ENCODE results near the gene AHCYL2.
"Not testable (repeated sequence)": the region's sequence is repeated elsewhere in the genome, so short reads cannot be mapped to it uniquely, and the experiment has no call there.

Gene AHCYL2

GRCh38 chr7:129356176-129356575, 131.3 kb downstream of the AHCYL2 start:
- no peak for DNase-seq

GRCh38 chr7:129359176-129359575, 134.3 kb downstream of the AHCYL2 start:
- DNase-seq = no peak

- no peak for DNase-seq
Observed at GRCh38 chr7:129359638-129360037, 134.8 kb downstream of the AHCYL2 start.

GRCh38 chr7:129361771-129362170, 136.9 kb downstream of the AHCYL2 start:
- DNase-seq = no peak

- no peak for DNase-seq
Observed at GRCh38 chr7:129362496-129362895, 137.7 kb downstream of the AHCYL2 start.

- no peak for DNase-seq
Observed at GRCh38 chr7:129367349-129367699, 142.5 kb downstream of the AHCYL2 start.

- peak; percentile 71 for DNase-seq
Observed at GRCh38 chr7:129367700-129368388, 143.0 kb downstream of the AHCYL2 start.

GRCh38 chr7:129368389-129368986, 143.7 kb downstream of the AHCYL2 start:
- no peak for DNase-seq

DNA sequence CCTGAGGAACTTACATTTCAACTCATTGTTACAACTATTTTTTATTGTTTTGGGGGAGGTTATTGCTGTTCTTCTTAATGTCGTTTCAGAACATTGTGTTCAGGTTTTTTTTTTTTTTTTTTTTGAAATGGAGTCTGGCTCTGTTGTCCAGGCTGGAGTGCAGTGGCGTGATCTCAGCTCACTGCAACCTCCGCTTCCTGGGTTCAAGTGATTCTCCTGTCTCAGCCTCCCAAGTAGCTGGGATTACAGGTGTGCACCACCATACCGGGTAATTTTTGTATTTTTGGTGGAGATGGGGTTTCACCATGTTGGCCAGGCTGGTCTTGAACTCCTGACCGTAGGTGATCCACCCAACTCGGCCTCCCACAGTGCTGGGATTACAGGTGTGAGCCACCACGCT, 144.6 kb downstream of the AHCYL2 start:
- DNase-seq = not testable (repeated sequence)

DNA sequence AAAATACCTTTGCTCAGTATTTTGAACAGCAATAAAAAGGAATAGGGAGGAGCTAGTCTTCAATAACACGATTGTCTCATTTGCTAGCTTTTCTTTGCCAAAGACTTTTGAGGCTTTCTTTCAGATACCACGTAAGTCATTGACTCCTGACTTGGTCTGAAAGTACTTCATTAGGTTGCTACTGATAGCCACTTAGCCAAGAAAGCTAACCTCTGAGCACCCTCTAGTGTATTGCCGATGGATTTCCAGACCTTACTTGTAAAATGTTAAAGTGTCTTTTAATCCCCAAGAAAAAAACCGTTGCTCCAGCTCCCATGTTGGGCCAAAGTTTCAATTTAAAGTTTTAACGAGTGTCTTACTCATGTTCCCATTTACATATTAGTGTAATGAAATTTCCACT, 146.0 kb downstream of the AHCYL2 start:
- no peak for DNase-seq

DNA sequence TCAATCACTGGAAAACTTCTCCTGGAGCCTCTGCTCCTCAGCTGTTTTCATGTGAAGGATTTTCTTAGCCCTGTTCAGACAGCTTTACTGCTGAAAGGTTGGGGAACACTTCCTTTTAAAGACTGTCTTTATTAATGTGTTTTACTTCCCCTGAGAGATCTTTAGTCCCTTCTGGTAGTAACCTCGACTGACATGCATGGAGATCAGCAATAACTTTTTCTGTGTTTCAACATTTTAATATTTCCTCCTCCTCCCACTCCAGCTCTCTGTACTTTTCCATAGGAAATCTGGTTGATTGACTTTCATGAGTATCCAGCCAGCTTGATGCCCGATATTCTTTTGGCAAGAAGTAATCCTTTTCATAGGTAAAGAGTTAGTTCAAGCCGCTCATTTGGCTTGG, 146.7 kb downstream of the AHCYL2 start:
- DNase-seq = no peak

DNA sequence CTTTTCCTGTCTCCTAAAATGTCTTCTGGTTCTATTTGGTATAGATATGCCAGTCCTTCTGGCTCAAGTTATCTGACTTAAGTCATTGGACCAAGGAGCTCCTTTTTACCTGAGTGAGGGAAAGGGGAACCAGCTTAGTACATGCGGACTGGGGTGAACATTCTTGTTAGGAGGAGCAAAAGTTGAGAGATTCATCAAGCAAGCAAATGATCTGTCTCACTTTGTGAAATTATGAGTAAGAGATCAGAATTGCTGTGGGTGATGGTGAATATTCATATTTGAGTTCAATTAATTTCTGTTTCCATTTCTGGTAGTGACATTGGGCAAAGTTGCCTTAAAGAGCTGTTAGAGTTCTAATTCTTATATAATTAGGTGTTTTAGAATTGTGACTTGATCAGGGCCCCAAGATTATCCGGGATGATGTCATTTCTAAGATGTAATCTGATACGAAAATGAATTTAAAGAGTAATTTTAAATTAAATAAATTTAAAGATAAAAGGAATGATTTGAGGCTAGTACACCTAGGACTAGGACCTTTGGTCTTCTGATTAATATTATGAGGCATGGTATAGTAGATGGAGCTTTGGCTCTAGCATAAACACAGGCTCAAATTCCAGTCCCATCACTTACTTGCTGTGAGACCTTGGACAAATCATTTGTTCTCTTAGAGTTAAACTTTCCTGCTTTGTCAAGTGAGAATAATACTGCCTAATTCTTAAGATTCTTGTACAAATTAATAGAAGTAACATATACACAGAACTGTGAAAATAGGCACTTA, 149.0 kb downstream of the AHCYL2 start:
- no peak for DNase-seq

- DNase-seq = no peak
Observed at GRCh38 chr7:129375141-129375938, 150.5 kb downstream of the AHCYL2 start.

DNA sequence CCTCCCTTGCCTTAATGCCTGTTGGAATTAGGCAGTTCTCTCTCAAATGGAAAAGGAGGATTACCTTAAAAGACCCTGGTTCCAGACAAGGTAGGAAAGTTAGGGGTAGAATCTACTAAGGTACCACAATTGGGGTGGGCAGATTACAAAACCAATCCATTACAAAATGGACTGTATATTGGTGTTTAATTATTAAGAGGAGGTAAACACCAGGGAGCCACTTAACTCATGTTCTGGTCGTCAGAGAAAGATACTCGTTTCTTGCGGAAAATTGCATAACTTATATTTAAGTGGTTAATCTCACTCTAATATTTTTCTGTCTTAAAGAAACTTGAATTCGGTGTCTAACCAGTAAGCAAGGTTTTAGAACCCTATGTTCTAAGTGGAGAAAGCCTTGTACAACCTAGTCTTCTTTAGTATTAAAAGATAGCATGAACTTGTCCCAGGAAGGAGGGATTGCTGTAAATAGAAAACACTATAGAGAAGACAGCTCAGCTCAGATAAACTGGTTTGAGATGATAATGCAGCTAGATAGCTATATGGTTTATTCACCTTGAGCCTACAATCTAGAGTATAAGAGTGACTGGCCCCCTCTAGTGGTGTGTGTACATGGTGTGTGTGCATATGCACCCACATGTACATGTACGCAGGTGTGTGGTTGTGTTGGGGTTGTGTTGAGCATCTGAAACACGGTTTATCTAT, 151.4 kb downstream of the AHCYL2 start:
- DNase-seq = peak; percentile 32

DNA sequence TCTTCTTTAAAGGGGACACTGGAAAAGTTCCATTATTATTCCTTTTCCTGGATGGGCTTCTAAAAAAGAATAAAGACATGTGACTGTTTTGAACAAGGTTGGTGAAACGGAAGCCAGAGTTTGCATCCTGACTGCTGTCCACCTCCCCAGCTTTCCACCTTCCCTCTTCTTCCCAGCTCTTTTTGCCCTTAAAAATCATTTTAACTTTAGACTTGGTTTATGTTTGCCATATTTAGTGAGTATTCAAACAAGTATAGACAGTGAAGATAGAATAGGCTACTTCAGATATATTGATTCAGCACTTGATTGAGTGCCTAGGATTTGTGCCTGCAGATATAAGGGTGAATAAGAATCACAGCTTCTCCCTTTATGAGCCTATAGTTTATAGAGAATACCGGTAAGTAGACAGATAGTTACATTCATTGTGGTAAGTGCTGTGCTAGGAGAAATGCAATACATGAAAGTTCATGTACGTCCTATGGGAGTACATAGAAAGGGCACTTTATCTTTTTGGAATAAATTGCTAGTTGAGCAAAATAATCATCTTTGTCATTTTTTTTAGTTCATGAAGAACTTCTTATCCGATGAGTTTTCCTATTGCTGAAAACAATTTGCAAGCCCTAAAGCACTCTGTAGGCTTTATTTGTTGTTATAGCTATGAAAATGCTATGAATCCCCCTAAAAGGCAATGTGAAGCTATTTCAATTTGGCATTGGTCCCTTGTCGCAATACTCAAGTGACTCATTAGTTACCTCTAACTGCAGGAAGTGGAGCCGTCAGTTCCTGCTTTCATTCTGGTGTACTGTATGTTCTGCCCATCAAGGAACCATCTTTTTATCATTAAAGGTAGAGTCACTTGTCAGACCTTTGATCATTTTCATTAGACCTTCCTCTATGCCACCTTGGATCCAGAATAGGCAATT, 152.2 kb downstream of the AHCYL2 start:
- DNase-seq = no peak

- DNase-seq = no peak
Observed at GRCh38 chr7:129381710-129382484, 157.1 kb downstream of the AHCYL2 start.

- DNase-seq = no peak
Observed at GRCh38 chr7:129383542-129384132, 158.8 kb downstream of the AHCYL2 start.

GRCh38 chr7:129385116-129385515, 160.3 kb downstream of the AHCYL2 start:
- DNase-seq = no peak

DNA sequence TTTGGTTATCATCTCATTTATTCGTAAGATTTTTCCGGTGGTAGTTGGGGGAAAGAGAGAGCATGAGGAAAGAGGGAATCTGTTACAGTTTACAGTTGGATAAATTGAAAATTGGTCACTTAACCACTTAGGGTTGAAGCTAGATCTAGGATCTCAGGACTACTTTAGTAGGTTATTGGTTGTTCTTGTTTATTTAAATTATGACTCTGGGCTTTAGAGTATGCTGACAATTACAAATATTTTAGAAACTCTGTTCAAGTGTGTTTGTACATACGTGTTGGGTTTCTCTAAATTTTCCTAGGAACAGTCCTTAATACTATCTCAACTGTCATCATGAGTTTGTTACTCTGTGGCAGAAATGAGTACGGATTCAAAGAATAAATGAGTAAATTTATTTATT, 160.8 kb downstream of the AHCYL2 start:
- no peak for DNase-seq

DNA sequence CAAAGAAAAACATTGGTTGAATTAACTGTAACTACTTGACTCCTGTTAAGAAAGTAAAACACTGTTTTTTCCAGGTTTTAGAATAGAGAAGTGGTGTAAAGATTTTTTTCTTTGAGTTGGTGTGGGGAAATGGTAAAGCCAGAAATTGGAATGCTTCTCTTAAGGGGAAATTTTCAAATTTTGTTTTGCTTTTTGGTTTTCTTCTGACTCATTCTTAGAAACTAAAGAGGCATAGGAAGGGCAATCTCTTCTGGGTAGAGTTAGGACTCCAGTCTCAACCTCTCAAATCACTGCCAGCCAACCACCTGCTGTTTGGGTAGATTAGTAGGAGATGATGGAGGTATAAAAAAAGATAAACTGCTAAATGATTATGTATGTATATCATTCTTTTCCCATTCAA, 161.7 kb downstream of the AHCYL2 start:
- DNase-seq = no peak

All from activated gamma-delta T cell treated with Interleukin-2 at 50 U/mL for 16 hours (primary cell).